Fibroblast of pulmonary artery (primary cell): ENCODE measurements around the gene NRF1.
"Not testable (repeated sequence)": the region's sequence is repeated elsewhere in the genome, so short reads cannot be mapped to it uniquely, and the experiment has no call there.

Experiments used
- DNase-seq: peaks from one replicate; pipeline ENCODE4 v3.0.0-alpha.2; 2010; ENCODE audit warnings: low read depth
- H3K4me3 ChIP-seq: replicated peaks from 2 replicates; pipeline ENCODE4 v1.5.1; 2011; ENCODE audit warnings: low read depth, mild to moderate bottlenecking, control low read depth, low read length, moderate library complexity
- TF ChIP-seq, protein P1 (sequence below): IDR thresholded peaks from 2 replicates; pipeline ENCODE4 v1.5.1; 2011; ENCODE audit warnings: mild to moderate bottlenecking, control low read depth, low read length, inconsistent platforms; ENCODE audit errors: missing control alignments

Gene NRF1

GRCh38 chr7:129597672-129598071 is 13.8 kb upstream of the NRF1 start:
- no peak for DNase-seq
- TF ChIP-seq, protein P1, sequence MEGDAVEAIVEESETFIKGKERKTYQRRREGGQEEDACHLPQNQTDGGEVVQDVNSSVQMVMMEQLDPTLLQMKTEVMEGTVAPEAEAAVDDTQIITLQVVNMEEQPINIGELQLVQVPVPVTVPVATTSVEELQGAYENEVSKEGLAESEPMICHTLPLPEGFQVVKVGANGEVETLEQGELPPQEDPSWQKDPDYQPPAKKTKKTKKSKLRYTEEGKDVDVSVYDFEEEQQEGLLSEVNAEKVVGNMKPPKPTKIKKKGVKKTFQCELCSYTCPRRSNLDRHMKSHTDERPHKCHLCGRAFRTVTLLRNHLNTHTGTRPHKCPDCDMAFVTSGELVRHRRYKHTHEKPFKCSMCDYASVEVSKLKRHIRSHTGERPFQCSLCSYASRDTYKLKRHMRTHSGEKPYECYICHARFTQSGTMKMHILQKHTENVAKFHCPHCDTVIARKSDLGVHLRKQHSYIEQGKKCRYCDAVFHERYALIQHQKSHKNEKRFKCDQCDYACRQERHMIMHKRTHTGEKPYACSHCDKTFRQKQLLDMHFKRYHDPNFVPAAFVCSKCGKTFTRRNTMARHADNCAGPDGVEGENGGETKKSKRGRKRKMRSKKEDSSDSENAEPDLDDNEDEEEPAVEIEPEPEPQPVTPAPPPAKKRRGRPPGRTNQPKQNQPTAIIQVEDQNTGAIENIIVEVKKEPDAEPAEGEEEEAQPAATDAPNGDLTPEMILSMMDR, result no peak

DNA sequence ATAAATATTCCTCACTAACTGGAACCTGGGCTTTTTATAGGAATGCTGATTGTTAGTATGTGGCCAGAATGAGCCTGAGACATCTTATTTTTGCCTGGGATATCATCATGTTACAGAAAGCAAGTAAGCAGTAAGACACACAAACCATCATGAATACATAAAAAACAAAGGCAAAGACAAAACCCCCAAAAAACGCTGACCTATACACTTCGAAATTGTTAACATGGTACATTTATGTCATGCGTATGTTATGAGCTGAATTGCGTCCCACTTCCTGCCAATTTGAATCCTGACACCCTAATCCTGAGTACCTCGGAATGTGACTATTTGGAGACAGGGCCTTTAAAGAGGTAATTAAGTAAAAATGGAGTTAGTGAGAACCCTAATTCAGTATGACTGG is 12.3 kb upstream of the NRF1 start:
- TF ChIP-seq, protein P1, result no peak
- no peak overlapping the region for H3K4me3 ChIP-seq
- no peak for DNase-seq

More at GRCh38 chr7:129597672-129598071, 13.8 kb upstream of the NRF1 start:
- H3K4me3 ChIP-seq, result no peak overlapping the region

DNA sequence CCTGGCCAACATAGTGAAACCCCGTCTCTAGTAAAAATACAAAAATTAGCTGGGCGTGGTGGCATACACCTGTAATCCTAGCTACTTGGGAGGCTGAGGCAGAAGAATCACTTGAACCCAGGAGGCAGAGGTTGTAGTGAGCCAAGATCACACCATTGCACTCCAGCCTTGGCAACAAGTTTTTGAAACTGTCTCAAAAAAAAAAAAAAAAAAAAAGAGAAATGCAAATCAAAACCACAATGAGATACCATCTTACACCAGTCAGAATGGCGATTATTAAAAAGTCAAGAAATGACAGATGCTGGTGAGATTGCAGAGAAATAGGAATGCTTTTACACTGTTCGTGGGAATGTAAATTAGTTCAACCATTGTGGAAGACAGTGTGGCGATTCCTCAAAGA is 7.9 kb upstream of the NRF1 start:
- DNase-seq, H3K4me3 ChIP-seq: not testable (repeated sequence)

DNA sequence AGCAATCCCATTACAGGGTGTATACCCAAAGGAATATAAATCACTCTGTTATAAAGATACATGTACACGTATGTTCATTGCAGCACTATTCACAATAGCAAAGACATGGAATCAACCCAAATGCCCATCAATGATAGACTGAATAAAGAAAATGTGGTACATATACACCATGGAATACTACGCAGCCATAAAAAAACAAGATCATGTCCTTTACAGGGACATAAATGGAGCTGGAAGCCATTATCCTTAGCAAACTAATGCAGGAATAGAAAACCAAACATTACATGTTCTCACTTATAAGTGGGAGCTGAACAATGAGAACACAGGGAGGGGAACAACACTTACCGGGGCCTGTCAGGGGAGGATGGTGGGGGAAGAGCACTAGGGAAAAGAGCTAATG is 7.5 kb upstream of the NRF1 start:
- DNase-seq, H3K4me3 ChIP-seq: not testable (repeated sequence)

DNA sequence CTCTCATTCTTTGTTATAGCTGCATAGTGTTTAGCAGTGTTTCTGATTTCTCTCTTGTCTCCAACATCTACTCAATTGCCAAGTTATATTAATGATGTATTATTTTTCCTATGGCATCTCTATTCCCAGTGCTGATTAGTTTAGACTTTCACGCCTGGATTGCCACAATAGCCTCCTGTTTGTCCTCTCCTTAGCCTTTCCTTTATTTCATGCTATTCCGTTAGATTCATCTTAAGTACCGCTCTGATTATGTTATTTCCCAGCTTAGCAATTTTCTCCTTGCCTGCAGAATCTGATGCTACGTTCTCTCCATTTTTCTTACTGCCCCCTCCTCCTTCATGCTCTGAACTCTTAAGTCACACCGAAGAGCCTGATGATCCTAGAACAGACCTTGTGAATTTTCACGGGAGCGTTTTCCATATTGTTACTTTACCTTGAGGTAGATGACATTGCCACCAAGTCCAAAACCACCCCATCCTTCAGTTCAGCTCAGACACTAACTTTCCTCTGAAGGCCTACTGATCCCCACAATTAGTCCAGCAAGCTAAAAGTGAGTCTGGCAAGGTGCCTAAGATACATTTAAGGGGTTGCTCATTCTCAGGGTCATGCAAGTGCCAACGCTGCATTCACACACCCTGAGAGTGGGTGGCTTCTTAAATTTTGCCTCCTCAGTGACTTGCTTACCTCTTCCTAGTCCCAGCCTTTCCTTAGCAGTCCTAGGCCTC is 6.6 kb upstream of the NRF1 start:
- H3K4me3 ChIP-seq, result no peak overlapping the region
- TF ChIP-seq, protein P1, result no peak
- DNase-seq, result no peak

DNA sequence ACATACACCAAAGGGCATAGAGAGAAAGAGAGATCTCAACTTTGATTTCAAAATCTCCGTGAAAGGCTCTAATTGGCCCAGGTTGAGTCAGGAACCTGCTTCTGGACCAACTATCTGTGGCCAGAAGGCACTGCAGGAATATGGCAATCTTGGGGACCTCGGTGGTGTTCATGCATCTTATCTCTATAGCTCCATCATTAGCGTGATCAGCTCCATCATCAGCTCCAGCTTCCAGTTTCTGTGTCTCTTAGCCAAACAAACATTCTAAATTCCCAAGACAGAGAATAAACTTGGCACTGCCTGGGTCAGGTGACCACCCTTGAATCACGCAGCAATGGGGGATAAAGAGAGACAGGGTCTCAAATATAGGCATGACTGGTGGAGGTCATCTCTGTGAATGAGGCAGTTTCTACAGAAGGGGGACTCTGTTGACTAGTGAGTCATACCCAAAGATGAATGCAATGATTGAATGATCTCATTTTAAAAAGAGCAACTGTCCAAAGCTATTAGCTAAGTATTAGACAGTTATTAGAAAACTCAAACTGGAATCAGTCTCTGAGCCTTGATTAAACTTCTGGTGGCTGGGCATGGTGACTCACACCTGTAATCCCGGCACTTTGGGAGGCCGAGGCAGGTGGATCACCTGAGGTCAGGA is 5.4 kb upstream of the NRF1 start:
- no peak overlapping the region for H3K4me3 ChIP-seq
- DNase-seq, result no peak

DNA sequence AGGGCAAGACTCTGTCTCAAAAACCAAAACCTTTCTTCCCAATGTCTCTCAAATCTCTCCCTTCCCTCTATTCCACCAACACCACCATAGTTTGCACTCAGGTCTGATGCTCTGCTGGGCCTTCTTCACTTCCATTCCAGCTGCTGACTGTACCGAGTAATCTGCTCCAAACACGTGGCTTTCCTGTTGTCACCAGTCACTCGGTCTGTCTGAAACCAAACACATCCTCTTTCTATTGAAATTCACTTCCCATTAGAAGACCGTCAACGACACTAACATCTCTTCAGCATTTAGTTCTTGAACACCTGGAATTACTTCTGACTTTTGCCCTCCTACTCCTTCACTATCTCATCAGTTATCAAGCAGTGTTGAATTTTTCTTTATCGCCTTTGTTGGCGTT is 4.7 kb upstream of the NRF1 start:
- no peak for DNase-seq
- no peak overlapping the region for H3K4me3 ChIP-seq
- TF ChIP-seq, protein P1, result no peak

More for the DNA sequence above, 5.4 kb upstream of the NRF1 start:
- TF ChIP-seq, protein P1, result no peak
